ENCODE data around the gene ESPL1. TPM values are rescaled to one million over a fixed set of nuclear protein-coding genes. Genes with fewer than 3 reads are reported as not detected.

The ESPL1 gene
- 9.4 and 22.8 TPM in 2 replicates for total RNA-seq (2014; rRNA removed; shearing (Covaris generic); ENCODE audit: low replicate concordance)

GRCh38 chr12:53267999-53268629 lies at the start of gene ESPL1:
ESPL1 (plus strand) TSS chr12:53268299; CDS start chr12:53268767, 468 bp downstream.
- Histone ChIP-seq H3K27ac (ENCODE audit: low read length) (peak within 1 kb of the TSS; percentile 21; the same call in 1 of the 2 replicates), H2AFZ (ENCODE audit: low read length) (peak within 1 kb of the TSS; percentile 69), H3K4me3 (ENCODE audit: low read length) (peak within 1 kb of the TSS; percentile 87), H3K4me1 (ENCODE audit: low read length) (peaks cover 24% of the 10 kb centered on the region), H4K20me1 (ENCODE audit: insufficient read depth, low read depth, low read length) (no peaks in the 10 kb centered on the region), H3K9me2 (replicated peaks; ENCODE audit: insufficient read depth, low read length) (no peaks in the 10 kb centered on the region), H3K79me2 (ENCODE audit: low read length) (peaks cover 26% of the 10 kb centered on the region), H3K36me3 (ENCODE audit: insufficient read depth, low read length) (peaks cover 4% of the 10 kb centered on the region; the same call in 1 of the 2 replicates), H3K27me3 (ENCODE audit: low read length) (no peaks in the 10 kb centered on the region), H3K9me3 (ENCODE audit: low read length) (no peaks in the 10 kb centered on the region), H3K9ac (ENCODE audit: low read length) (peak within 1 kb of the TSS; percentile 82), H3K4me2 (ENCODE audit: low read depth, low read length, poor library complexity, severe bottlenecking) (peak within 1 kb of the TSS; percentile 67)
- peak; percentile 94 for DNase-seq

- no peaks in the 10 kb centered on the region for H3K9me2 ChIP-seq (replicated peaks; ENCODE audit: insufficient read depth, low read length)
- H3K4me2 ChIP-seq (ENCODE audit: low read depth, low read length, poor library complexity, severe bottlenecking), result peak overlapping the region; percentile 100
- no peak for DNase-seq
- no peak overlapping the region for H3K27ac ChIP-seq (ENCODE audit: low read length)
- H3K9me3 ChIP-seq (ENCODE audit: low read length), result no peaks in the 10 kb centered on the region
- H3K79me2 ChIP-seq (ENCODE audit: low read length), result no peaks in the 10 kb centered on the region
- no peak overlapping the region for H2AFZ ChIP-seq (ENCODE audit: low read length)
- peak overlapping the region; percentile 67; the same call in 1 of the 2 replicates for H3K4me3 ChIP-seq (ENCODE audit: low read length)
- H3K9ac ChIP-seq (ENCODE audit: low read length), result peak overlapping the region; percentile 91; the same call in 1 of the 2 replicates
- 0 out of 2 replicates have a peak, but pooled peaks cover 3% of the 10 kb centered on the region for H3K27me3 ChIP-seq (ENCODE audit: low read length)
- no peaks in the 10 kb centered on the region for H3K36me3 ChIP-seq (ENCODE audit: insufficient read depth, low read length)
- H4K20me1 ChIP-seq (ENCODE audit: insufficient read depth, low read depth, low read length), result no peaks in the 10 kb centered on the region
- H3K4me1 ChIP-seq (ENCODE audit: low read length), result peaks cover 33% of the 10 kb centered on the region
These were observed 49.4 kb upstream of the ESPL1 start for GRCh38 chr12:53218551-53219291.

GRCh38 chr12:53219292-53219955 lies 48.7 kb upstream of the ESPL1 start:
- peak; percentile 58 for DNase-seq
- Histone ChIP-seq H3K4me2 (ENCODE audit: low read depth, low read length, poor library complexity, severe bottlenecking) (peak overlapping the region; percentile 100), H3K9me3 (ENCODE audit: low read length) (no peaks in the 10 kb centered on the region), H4K20me1 (ENCODE audit: insufficient read depth, low read depth, low read length) (no peaks in the 10 kb centered on the region), H3K9ac (ENCODE audit: low read length) (peak overlapping the region; percentile 91), H2AFZ (ENCODE audit: low read length) (peak overlapping the region; percentile 48; the same call in 1 of the 2 replicates), H3K27ac (ENCODE audit: low read length) (no peak overlapping the region), H3K9me2 (replicated peaks; ENCODE audit: insufficient read depth, low read length) (no peaks in the 10 kb centered on the region), H3K79me2 (ENCODE audit: low read length) (no peaks in the 10 kb centered on the region), H3K36me3 (ENCODE audit: insufficient read depth, low read length) (no peaks in the 10 kb centered on the region), H3K27me3 (ENCODE audit: low read length) (0 out of 2 replicates have a peak, but pooled peaks cover 3% of the 10 kb centered on the region), H3K4me3 (ENCODE audit: low read length) (peak overlapping the region; percentile 67), H3K4me1 (ENCODE audit: low read length) (peaks cover 33% of the 10 kb centered on the region)

GRCh38 chr12:53219956-53220693 lies 48.0 kb upstream of the ESPL1 start:
- H2AFZ ChIP-seq (ENCODE audit: low read length), result peak overlapping the region; percentile 85
- H4K20me1 ChIP-seq (ENCODE audit: insufficient read depth, low read depth, low read length), result no peaks in the 10 kb centered on the region
- H3K4me1 ChIP-seq (ENCODE audit: low read length), result peaks cover 33% of the 10 kb centered on the region
- DNase-seq, result peak; percentile 89
- H3K4me3 ChIP-seq (ENCODE audit: low read length), result peak overlapping the region; percentile 67
- H3K9ac ChIP-seq (ENCODE audit: low read length), result peak overlapping the region; percentile 91
- H3K27me3 ChIP-seq (ENCODE audit: low read length), result 0 out of 2 replicates have a peak, but pooled peaks cover 3% of the 10 kb centered on the region
- H3K4me2 ChIP-seq (ENCODE audit: low read depth, low read length, poor library complexity, severe bottlenecking), result peak overlapping the region; percentile 100
- H3K9me3 ChIP-seq (ENCODE audit: low read length), result no peaks in the 10 kb centered on the region
- H3K36me3 ChIP-seq (ENCODE audit: insufficient read depth, low read length), result no peaks in the 10 kb centered on the region
- no peaks in the 10 kb centered on the region for H3K9me2 ChIP-seq (replicated peaks; ENCODE audit: insufficient read depth, low read length)
- no peaks in the 10 kb centered on the region for H3K79me2 ChIP-seq (ENCODE audit: low read length)
- peak overlapping the region; percentile 16; the same call in 1 of the 2 replicates for H3K27ac ChIP-seq (ENCODE audit: low read length)

GRCh38 chr12:53220694-53221202 lies 47.4 kb upstream of the ESPL1 start:
- Histone ChIP-seq H3K4me1 (ENCODE audit: low read length) (peaks cover 33% of the 10 kb centered on the region), H3K27me3 (ENCODE audit: low read length) (0 out of 2 replicates have a peak, but pooled peaks cover 3% of the 10 kb centered on the region), H2AFZ (ENCODE audit: low read length) (peak overlapping the region; percentile 100), H4K20me1 (ENCODE audit: insufficient read depth, low read depth, low read length) (no peaks in the 10 kb centered on the region), H3K27ac (ENCODE audit: low read length) (peak overlapping the region; percentile 80), H3K4me2 (ENCODE audit: low read depth, low read length, poor library complexity, severe bottlenecking) (peak overlapping the region; percentile 100), H3K9me3 (ENCODE audit: low read length) (no peaks in the 10 kb centered on the region), H3K4me3 (ENCODE audit: low read length) (peak overlapping the region; percentile 67), H3K9ac (ENCODE audit: low read length) (peak overlapping the region; percentile 91), H3K9me2 (replicated peaks; ENCODE audit: insufficient read depth, low read length) (no peaks in the 10 kb centered on the region), H3K79me2 (ENCODE audit: low read length) (no peaks in the 10 kb centered on the region), H3K36me3 (ENCODE audit: insufficient read depth, low read length) (no peaks in the 10 kb centered on the region)
- DNase-seq, result peak; percentile 91

- Histone ChIP-seq H3K27ac (ENCODE audit: low read length) (peak overlapping the region; percentile 80), H3K36me3 (ENCODE audit: insufficient read depth, low read length) (no peaks in the 10 kb centered on the region), H3K9me3 (ENCODE audit: low read length) (no peaks in the 10 kb centered on the region), H2AFZ (ENCODE audit: low read length) (peak overlapping the region; percentile 100), H3K9ac (ENCODE audit: low read length) (peak overlapping the region; percentile 91), H3K4me2 (ENCODE audit: low read depth, low read length, poor library complexity, severe bottlenecking) (peak overlapping the region; percentile 100), H3K4me3 (ENCODE audit: low read length) (peak overlapping the region; percentile 67), H3K79me2 (ENCODE audit: low read length) (no peaks in the 10 kb centered on the region), H3K27me3 (ENCODE audit: low read length) (0 out of 2 replicates have a peak, but pooled peaks cover 3% of the 10 kb centered on the region), H3K4me1 (ENCODE audit: low read length) (peaks cover 29% of the 10 kb centered on the region), H4K20me1 (ENCODE audit: insufficient read depth, low read depth, low read length) (no peaks in the 10 kb centered on the region), H3K9me2 (replicated peaks; ENCODE audit: insufficient read depth, low read length) (no peaks in the 10 kb centered on the region)
- peak; percentile 75 for DNase-seq
These were observed 46.7 kb upstream of the ESPL1 start for GRCh38 chr12:53221203-53222080.
